ENCODE data around the gene NOP53.

The NOP53 gene

GRCh38 chr19:47749326-47749725, 4.0 kb downstream of the NOP53 start:
- Histone ChIP-seq H3F3A (ENCODE audit: insufficient read depth, low read length) (no peaks in the 10 kb centered on the region), H3K4me2 (ENCODE audit: low read depth, low read length) (no peak overlapping the region)
- DNase-seq, result no peak

GRCh38 chr19:47750752-47751151, 5.4 kb downstream of the NOP53 start:
- no peak overlapping the region for H3K9ac ChIP-seq (ENCODE audit: low read length)
- no peaks in the 10 kb centered on the region for H3K9me2 ChIP-seq (replicated peaks; ENCODE audit: insufficient read depth, low read length)
- H3K4me2 ChIP-seq (ENCODE audit: low read depth, low read length), result no peak overlapping the region
- H3K4me3 ChIP-seq (ENCODE audit: low read length), result no peak overlapping the region
- DNase-seq, result no peak
- no peaks in the 10 kb centered on the region for H3K27me3 ChIP-seq (replicated peaks; ENCODE audit: insufficient read depth, low read length)
- no peaks in the 10 kb centered on the region for H3F3A ChIP-seq (ENCODE audit: insufficient read depth, low read length)
- no peak overlapping the region for H2AFZ ChIP-seq (ENCODE audit: low read length)
- peaks cover 5% of the 10 kb centered on the region; the same call in 1 of the 2 replicates for H3K36me3 ChIP-seq (replicated peaks; ENCODE audit: insufficient read depth, low read length)
- TF ChIP-seq EZH2phosphoT487 (IDR thresholded peaks at IDR 0.05; ENCODE audit: low read length), result no peak
- no peak for TF ChIP-seq CTCF (IDR thresholded peaks at IDR 0.05; ENCODE audit: low read length)
- TF ChIP-seq EZH2 (optimal IDR thresholded peaks at IDR 0.05; ENCODE audit: low read depth, low read length), result no peak
- no peak overlapping the region for H3K27ac ChIP-seq (ENCODE audit: low read length)
- H3K9me3 ChIP-seq (replicated peaks; ENCODE audit: insufficient read depth, low read length), result no peaks in the 10 kb centered on the region
- H3K79me2 ChIP-seq (ENCODE audit: low read length), result peaks cover 45% of the 10 kb centered on the region
- no peaks in the 10 kb centered on the region for H3K4me1 ChIP-seq (ENCODE audit: low read length)
- 0 out of 2 replicates have a peak, but pooled peaks cover 3% of the 10 kb centered on the region for H4K20me1 ChIP-seq (ENCODE audit: insufficient read depth, low read length)

More at GRCh38 chr19:47749326-47749725, 4.0 kb downstream of the NOP53 start:
- no peak overlapping the region for H3K9ac ChIP-seq (ENCODE audit: low read length)
- H3K4me1 ChIP-seq (ENCODE audit: low read length), result no peaks in the 10 kb centered on the region
- no peaks in the 10 kb centered on the region for H3K9me3 ChIP-seq (replicated peaks; ENCODE audit: insufficient read depth, low read length)
- H3K36me3 ChIP-seq (replicated peaks; ENCODE audit: insufficient read depth, low read length), result peaks cover 5% of the 10 kb centered on the region; the same call in 1 of the 2 replicates
- no peak overlapping the region for H2AFZ ChIP-seq (ENCODE audit: low read length)
- H3K9me2 ChIP-seq (replicated peaks; ENCODE audit: insufficient read depth, low read length), result no peaks in the 10 kb centered on the region
- peaks cover 45% of the 10 kb centered on the region for H3K79me2 ChIP-seq (ENCODE audit: low read length)
- H3K4me3 ChIP-seq (ENCODE audit: low read length), result no peak overlapping the region
- no peak overlapping the region for H3K27ac ChIP-seq (ENCODE audit: low read length)
- no peak for TF ChIP-seq EZH2phosphoT487 (IDR thresholded peaks at IDR 0.05; ENCODE audit: low read length)
- TF ChIP-seq CTCF (IDR thresholded peaks at IDR 0.05; ENCODE audit: low read length), result no peak
- no peak for TF ChIP-seq EZH2 (optimal IDR thresholded peaks at IDR 0.05; ENCODE audit: low read depth, low read length)
- no peaks in the 10 kb centered on the region for H3K27me3 ChIP-seq (replicated peaks; ENCODE audit: insufficient read depth, low read length)
- 0 out of 2 replicates have a peak, but pooled peaks cover 3% of the 10 kb centered on the region for H4K20me1 ChIP-seq (ENCODE audit: insufficient read depth, low read length)

GRCh38 chr19:47752440-47753211, 7.3 kb downstream of the NOP53 start:
- H3K9me2 ChIP-seq (replicated peaks; ENCODE audit: insufficient read depth, low read length), result no peaks in the 10 kb centered on the region
- no peak overlapping the region for H3K4me3 ChIP-seq (ENCODE audit: low read length)
- H3K27ac ChIP-seq (ENCODE audit: low read length), result no peak overlapping the region
- no peaks in the 10 kb centered on the region for H3K4me1 ChIP-seq (ENCODE audit: low read length)
- peaks cover 2% of the 10 kb centered on the region; the same call in 1 of the 2 replicates for H3K36me3 ChIP-seq (replicated peaks; ENCODE audit: insufficient read depth, low read length)
- H3K9me3 ChIP-seq (replicated peaks; ENCODE audit: insufficient read depth, low read length), result no peaks in the 10 kb centered on the region
- no peak overlapping the region for H2AFZ ChIP-seq (ENCODE audit: low read length)
- peaks cover 27% of the 10 kb centered on the region for H3K79me2 ChIP-seq (ENCODE audit: low read length)
- no peaks in the 10 kb centered on the region for H3K27me3 ChIP-seq (replicated peaks; ENCODE audit: insufficient read depth, low read length)
- H3K4me2 ChIP-seq (ENCODE audit: low read depth, low read length), result no peak overlapping the region
- H4K20me1 ChIP-seq (ENCODE audit: insufficient read depth, low read length), result 0 out of 2 replicates have a peak, but pooled peaks cover 3% of the 10 kb centered on the region
- no peak for DNase-seq
- H3K9ac ChIP-seq (ENCODE audit: low read length), result no peak overlapping the region
- H3F3A ChIP-seq (ENCODE audit: insufficient read depth, low read length), result no peaks in the 10 kb centered on the region
- no peak for TF ChIP-seq EZH2 (optimal IDR thresholded peaks at IDR 0.05; ENCODE audit: low read depth, low read length)
- no peak for TF ChIP-seq EZH2phosphoT487 (IDR thresholded peaks at IDR 0.05; ENCODE audit: low read length)
- TF ChIP-seq CTCF (IDR thresholded peaks at IDR 0.05; ENCODE audit: low read length), result no peak
